Nephron progenitor cell (in vitro differentiated cells): ENCODE data around the gene B4GAT1.
"Not testable (repeated sequence)": the region's sequence is repeated elsewhere in the genome, so short reads cannot be mapped to it uniquely, and the experiment has no call there.

ENCODE experiments used
- DNase-seq: peaks from one replicate; pipeline ENCODE4 v3.0.0; 2021
- H3K27ac Mint-ChIP-seq: 2 replicates; pipeline ENCODE4 v1.8.0; 2021; ENCODE audit warnings: mild to moderate bottlenecking, moderate library complexity, mixed read lengths
- H3K27me3 Mint-ChIP-seq: 2 replicates; pipeline ENCODE4 v1.8.0; 2021; ENCODE audit warnings: mild to moderate bottlenecking, low read depth, mixed read lengths; ENCODE audit not compliant: poor library complexity
- H3K36me3 Mint-ChIP-seq: 2 replicates; pipeline ENCODE4 v1.8.0; 2021; ENCODE audit warnings: low read depth, mixed read lengths
- H3K4me1 Mint-ChIP-seq: 2 replicates; pipeline ENCODE4 v1.8.0; 2021; ENCODE audit warnings: mixed read lengths
- H3K4me3 Mint-ChIP-seq: 2 replicates; pipeline ENCODE4 v1.8.0; 2021; ENCODE audit warnings: mild to moderate bottlenecking, moderate library complexity, mixed read lengths
- H3K9me3 Mint-ChIP-seq: 2 replicates; pipeline ENCODE4 v1.8.0; 2021; ENCODE audit warnings: mild to moderate bottlenecking, moderate library complexity, mixed read lengths
- TF ChIP-seq, protein P1 (sequence below): fragments of 200-600 bp; sonication (generic); IDR thresholded peaks from 2 replicates; pipeline ENCODE4 v1.5.0; 2021; ENCODE audit warnings: antibody characterized with exemption

The B4GAT1 gene

DNA sequence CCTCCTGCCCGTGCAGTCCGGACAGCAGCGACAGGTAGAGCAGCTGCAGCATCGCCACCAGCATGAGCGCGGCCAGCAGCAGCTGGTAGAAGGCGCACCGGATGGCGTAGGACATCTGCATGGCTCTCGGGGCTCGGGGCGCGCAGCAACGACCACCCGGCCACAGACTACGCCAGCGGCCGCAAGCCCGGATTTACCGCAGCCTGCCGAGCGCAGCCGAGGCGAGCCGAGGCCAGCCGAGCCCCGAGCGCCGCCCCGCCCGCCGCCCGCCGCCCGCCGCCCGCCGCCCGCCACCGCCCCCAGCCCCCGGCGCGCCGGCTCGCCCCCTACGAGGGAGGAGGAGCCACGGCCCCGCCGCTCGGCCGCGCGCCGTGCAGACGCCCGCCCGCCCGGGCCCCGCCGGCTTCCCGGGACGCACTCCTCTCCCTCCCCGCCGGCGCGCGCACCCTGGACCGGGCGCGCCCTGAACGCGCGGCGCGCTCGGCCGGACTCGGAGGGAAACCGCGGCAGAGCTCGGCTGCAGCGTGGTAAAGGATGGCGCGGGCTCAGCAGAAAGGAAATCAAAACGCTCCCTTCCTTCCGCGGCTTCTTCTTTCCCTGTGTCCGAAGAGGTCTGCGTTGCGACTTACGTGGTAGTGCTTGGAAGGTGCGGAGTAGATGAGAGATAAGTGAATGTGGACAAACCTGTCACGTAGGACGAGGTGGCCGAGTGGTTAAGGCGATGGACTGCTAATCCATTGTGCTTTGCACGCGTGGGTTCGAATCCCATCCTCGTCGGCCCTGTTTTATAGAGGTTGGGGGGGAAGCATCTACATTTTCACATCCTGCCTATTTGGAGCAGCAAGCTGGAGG lies at the start of gene B4GAT1:
B4GAT1 (minus strand) TSS at position 205 of the 852 bp plus-strand sequence; CDS start at position 121, 84 bp downstream.
- peak; percentile 83 for DNase-seq
- peak within 1 kb of the TSS; percentile 96 for H3K4me3 Mint-ChIP-seq
- peaks cover 49% of the 10 kb centered on the region for H3K4me1 Mint-ChIP-seq
- H3K36me3 Mint-ChIP-seq = peaks cover 19% of the 10 kb centered on the region
- H3K27me3 Mint-ChIP-seq = peaks cover 12% of the 10 kb centered on the region
- H3K27ac Mint-ChIP-seq = peak within 1 kb of the TSS; percentile 98
- H3K9me3 Mint-ChIP-seq = peaks cover 3% of the 10 kb centered on the region
- TF ChIP-seq, protein P1, sequence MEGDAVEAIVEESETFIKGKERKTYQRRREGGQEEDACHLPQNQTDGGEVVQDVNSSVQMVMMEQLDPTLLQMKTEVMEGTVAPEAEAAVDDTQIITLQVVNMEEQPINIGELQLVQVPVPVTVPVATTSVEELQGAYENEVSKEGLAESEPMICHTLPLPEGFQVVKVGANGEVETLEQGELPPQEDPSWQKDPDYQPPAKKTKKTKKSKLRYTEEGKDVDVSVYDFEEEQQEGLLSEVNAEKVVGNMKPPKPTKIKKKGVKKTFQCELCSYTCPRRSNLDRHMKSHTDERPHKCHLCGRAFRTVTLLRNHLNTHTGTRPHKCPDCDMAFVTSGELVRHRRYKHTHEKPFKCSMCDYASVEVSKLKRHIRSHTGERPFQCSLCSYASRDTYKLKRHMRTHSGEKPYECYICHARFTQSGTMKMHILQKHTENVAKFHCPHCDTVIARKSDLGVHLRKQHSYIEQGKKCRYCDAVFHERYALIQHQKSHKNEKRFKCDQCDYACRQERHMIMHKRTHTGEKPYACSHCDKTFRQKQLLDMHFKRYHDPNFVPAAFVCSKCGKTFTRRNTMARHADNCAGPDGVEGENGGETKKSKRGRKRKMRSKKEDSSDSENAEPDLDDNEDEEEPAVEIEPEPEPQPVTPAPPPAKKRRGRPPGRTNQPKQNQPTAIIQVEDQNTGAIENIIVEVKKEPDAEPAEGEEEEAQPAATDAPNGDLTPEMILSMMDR = no peak

DNA sequence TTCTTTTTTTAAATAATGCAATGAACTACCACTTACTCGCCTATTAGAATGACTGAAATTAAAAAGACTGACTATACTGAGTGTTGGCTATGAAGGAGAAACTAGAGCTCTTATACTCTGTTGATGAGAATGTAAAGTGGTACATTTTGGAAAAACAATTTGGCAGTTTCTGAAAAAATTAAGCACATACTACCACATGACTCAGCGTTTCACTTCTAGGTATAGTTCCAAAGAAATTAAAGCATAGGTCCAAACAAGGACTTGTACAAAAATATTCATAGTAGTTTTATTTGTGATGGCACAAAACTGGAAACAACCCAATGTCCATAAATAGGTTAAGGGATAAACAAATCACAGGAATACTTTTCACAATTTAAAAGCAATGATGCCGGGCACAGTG lies 46.5 kb upstream of the B4GAT1 start:
- Mint-ChIP-seq H3K4me1 (no peaks in the 10 kb centered on the region), H3K4me3 (no peak overlapping the region), H3K36me3 (no peaks in the 10 kb centered on the region), H3K9me3 (peaks cover 8% of the 10 kb centered on the region), H3K27me3 (peaks cover 21% of the 10 kb centered on the region), H3K27ac (no peak overlapping the region)
- TF ChIP-seq, protein P1 = no peak
- no peak for DNase-seq

DNA sequence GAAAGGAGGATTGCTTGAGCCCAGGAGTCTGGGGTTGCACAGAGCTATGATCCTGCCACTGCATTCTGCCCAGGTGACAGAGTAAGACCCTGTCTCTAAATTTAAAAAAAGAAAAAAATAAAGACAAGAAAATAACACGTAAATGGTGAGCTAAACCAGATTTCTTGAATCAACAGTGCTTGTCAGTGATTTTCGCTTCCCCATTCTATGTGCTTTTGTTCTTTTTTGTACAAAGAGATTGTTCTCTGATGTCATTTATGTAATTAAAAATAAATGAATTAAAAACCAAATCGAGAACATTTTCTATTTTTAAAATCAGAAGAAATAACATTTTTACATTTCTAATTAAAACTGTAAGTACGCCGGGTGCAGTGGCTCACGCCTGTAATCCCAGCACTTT lies 43.9 kb upstream of the B4GAT1 start:
- H3K4me3 Mint-ChIP-seq = no peak overlapping the region
- peaks cover 4% of the 10 kb centered on the region for H3K4me1 Mint-ChIP-seq
- no peak for DNase-seq
- H3K27ac Mint-ChIP-seq = no peak overlapping the region
- TF ChIP-seq, protein P1 = no peak
- H3K36me3 Mint-ChIP-seq = no peaks in the 10 kb centered on the region
- H3K9me3 Mint-ChIP-seq = peaks cover 8% of the 10 kb centered on the region
- H3K27me3 Mint-ChIP-seq = peaks cover 19% of the 10 kb centered on the region

- peak; percentile 68 for DNase-seq
- peaks cover under 1% of the 10 kb centered on the region for H3K9me3 Mint-ChIP-seq
- H3K36me3 Mint-ChIP-seq = no peaks in the 10 kb centered on the region
- H3K4me3 Mint-ChIP-seq = no peak overlapping the region
- H3K27me3 Mint-ChIP-seq = peaks cover 14% of the 10 kb centered on the region
- TF ChIP-seq, protein P1 = peak; percentile 72
- no peak overlapping the region for H3K27ac Mint-ChIP-seq
- peaks cover 13% of the 10 kb centered on the region for H3K4me1 Mint-ChIP-seq
Measured at GRCh38 chr11:66388780-66389386, 41.5 kb upstream of the B4GAT1 start.

DNA sequence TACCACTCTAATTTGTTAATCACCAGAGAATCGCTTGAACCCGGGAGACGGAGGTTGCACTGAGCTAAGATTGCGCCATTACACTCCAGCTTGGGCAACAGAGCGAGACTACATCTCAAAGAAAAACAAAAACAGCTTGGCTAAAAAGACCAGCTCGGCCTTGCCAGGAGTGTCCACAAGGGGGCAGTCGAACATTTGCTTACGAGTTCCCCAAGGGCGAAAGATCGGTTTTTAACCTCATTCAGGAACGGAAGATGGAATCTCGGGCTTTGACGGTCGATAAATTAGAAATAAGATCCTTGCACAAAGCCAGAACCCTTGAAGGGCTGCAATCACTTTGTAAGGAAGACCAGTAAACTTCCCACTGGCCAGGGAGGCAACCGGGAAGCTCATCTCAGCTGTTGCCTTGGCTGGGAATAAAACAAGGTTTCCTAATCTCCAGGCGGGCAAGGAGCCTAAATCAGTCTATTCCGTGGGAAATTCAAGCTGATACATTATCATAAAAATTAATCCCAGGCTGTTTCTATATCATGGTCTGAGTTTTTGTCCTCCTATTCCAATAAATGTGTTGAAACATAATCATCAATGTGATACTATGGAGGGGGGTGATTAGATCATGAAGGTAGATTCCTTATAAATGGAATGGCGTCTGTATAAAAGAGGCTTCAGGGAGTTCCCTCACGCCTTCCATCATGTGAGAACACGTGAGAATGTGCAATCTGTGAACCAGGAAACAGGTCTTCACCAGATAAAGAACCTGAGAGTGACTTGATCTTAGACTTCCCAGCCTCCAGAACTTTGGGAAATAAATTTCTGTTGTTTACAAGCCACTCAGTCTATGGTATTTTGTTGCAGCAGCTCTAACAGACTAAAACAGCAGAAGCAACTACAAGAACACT lies 39.0 kb upstream of the B4GAT1 start:
- Mint-ChIP-seq H3K27ac (no peak overlapping the region), H3K9me3 (no peaks in the 10 kb centered on the region), H3K4me1 (peaks cover 13% of the 10 kb centered on the region), H3K27me3 (peaks cover 8% of the 10 kb centered on the region), H3K36me3 (no peaks in the 10 kb centered on the region), H3K4me3 (peak overlapping the region; percentile 56)
- TF ChIP-seq, protein P1 = peak; percentile 88
- peak; percentile 95 for DNase-seq

DNA sequence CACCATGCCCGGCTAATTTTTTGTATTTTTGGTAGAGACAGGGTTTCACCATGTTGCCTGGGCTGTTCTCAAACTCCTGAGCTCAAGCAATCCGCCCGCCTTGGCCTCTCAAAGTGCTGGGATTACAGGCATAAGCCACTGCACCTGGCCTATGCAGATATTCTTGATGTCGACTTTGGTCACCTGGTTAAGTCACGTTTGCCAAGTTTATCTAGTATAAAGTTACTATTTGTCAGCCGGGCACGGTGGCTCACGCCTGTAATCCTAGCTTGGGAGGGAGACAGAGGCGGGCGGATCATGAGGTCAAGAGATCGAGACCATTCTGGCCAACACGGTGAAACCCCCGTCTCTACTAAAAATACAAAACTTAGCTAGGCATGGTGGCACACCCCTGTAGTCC lies 36.9 kb upstream of the B4GAT1 start:
- H3K4me3 Mint-ChIP-seq, H3K36me3 Mint-ChIP-seq, H3K27ac Mint-ChIP-seq, H3K27me3 Mint-ChIP-seq, DNase-seq, H3K9me3 Mint-ChIP-seq: not testable (repeated sequence)
- peaks cover 20% of the 10 kb centered on the region for H3K4me1 Mint-ChIP-seq

DNA sequence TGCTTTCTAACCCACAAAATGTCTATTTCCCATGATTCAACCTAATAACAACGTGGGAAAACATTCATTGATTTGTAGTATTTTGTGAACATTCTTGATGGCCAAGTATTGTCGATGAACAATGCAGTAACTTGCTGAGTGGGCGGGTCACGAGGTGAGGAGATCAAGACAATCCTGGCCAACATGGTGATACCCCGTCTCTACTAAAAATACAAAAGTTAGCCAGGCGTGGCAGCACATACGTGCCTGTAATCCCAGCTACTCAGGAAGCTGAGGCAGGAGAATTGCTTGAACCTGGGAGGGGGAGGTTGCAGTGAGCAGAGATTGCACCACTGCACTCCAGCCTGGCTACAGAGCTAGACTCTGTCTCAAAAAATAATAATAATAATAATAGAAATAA lies 32.8 kb upstream of the B4GAT1 start:
- H3K27me3 Mint-ChIP-seq, H3K4me3 Mint-ChIP-seq, H3K27ac Mint-ChIP-seq, H3K9me3 Mint-ChIP-seq, DNase-seq, H3K36me3 Mint-ChIP-seq: not testable (repeated sequence)
- H3K4me1 Mint-ChIP-seq = peaks cover 11% of the 10 kb centered on the region

- peaks cover 13% of the 10 kb centered on the region for H3K27me3 Mint-ChIP-seq
- H3K36me3 Mint-ChIP-seq, DNase-seq, H3K9me3 Mint-ChIP-seq: not testable (repeated sequence)
- H3K4me1 Mint-ChIP-seq = peaks cover 36% of the 10 kb centered on the region
- H3K27ac Mint-ChIP-seq = peak overlapping the region; percentile 39
- H3K4me3 Mint-ChIP-seq = peak overlapping the region; percentile 45
Measured at GRCh38 chr11:66373690-66374287, 26.4 kb upstream of the B4GAT1 start.
